ENCODE measurements around the gene CARD10.
"Not testable (repeated sequence)": the region's sequence is repeated elsewhere in the genome, so short reads cannot be mapped to it uniquely, and the experiment has no call there.

The CARD10 gene

DNA sequence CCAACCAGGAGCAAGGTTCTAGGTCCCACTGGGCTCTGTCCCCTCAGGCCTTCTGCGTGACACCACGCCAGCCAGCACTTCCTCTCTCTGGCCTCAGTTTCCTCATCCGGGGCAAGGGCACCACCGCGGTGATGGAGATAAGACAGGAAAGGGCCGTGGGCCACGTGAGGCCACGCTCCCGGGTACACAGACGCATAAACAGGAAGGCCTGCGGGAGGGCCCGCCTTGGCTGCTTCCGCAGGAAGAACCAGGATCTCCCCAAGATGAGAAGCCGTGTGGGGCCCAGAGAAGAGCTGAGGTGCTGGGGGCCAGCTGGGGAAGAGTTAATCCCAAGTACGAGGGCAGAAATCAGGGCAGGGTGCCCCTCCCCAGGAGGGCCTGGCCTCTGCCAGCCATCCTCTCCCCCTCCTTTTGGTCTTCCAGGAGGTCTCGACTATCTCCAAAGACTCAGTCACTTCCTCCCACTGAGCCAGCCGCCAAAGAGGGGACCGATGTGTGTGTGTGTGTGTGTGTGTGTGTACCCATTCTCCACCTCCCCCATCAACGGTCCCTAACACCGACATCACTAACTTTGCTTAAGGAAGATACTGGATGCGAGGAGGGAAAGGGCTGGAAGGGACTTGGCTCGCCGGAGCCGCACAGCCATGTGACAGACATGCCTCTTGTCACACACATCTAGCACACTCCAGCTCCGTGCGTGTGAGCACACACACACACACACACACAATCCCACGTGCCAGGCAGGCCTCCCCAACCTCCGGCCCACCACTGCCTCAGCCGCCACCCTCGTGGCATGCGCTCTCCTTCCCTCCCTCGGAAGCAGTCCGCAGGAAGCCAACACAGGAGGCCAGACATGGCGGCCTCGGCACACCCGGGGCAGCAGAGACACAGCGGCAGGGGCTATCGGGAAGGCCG, 34.5 kb downstream of the CARD10 start:
- peak; percentile 78 for DNase-seq

DNA sequence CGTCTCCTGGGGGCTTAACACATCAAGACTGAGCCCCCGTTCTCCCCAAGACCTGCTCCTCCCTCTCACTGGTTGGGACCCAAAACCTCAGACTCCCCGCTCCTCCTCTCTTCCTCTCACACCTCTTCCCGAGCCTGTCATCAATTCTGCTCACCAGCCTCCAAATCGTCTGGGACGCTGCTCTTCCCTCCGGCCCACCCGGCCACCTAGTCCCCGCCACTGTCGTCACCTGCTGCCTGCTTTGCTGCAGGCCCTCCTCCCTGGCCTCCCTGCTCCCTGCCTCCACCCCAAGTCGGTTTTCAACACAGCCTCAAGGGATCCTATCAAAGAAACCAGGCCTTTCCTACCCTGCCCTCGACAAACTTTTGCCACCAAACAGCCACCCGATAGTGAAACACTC, 36.2 kb downstream of the CARD10 start:
- no peak for DNase-seq

- no peak for DNase-seq
These were observed 37.0 kb downstream of the CARD10 start for GRCh38 chr22:37482244-37482643.

DNA sequence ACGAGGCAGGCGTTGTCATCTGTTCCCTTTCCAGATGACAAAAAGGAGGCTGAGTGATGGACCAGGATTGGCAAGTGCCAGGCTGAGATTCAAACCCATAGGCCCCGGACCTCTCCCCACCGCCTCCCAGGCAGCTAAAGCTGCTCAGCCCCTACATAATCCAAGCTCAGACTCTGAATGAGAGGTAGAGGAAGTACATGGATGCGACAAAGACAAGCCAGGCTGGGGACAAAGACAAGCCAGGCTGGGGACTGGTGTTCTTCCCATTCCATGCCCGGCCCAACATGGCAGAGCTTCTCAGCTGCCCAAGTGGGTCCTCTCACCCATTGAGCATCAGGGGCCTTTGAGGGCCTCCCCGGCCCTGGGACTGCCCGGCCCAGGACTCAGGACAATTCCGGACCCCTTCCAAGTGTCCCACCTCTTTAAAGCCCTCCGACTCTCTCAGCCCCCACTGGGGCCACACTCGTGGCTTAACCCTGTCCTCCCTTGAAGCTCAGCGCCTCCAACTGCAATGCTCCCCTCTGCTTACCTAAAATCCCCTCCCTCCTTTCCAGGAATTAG, 37.8 kb downstream of the CARD10 start:
- DNase-seq = no peak

DNA sequence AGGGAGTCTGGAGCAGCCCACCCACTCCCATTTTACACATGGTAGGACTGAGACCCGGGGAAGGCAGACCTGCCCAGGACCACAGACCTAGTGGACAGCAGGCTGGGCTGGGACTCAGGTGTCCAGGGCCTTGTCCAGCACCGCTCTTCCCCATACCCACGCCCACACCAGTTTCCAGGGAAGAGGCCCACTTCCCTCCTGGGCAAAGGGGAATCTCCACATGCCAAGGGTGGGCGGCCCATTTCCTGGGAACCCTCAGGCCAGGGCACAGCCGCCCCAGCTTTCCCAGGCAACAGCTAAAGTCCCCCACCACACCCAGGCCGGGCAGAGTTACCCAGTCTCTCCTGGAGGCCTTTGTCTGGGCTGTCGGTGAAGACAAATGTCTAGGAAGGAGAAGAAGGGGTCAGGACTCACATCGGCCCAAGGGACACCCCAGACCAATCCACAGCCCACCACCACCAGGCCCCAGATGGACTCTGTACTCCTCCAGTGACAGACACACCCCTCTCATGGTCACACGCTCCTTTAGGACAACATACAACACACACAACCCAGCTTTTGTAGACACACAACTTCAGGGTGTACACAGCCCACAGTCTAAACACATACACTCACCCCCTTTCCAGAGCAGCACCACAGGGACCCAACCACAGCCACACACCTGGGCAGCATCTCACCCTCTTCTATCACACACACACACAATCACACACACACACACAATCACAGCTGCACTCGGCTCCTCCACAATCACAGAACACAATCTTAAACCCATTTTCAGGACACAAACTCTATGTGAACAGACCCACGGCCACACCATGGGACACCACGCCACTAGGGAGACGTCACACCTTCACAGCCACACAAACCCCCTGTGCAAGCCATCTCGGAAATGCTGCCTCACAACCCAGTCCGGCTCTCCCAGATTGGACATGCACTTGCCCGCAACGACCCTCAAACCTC, 38.5 kb downstream of the CARD10 start:
- DNase-seq = no peak

DNA sequence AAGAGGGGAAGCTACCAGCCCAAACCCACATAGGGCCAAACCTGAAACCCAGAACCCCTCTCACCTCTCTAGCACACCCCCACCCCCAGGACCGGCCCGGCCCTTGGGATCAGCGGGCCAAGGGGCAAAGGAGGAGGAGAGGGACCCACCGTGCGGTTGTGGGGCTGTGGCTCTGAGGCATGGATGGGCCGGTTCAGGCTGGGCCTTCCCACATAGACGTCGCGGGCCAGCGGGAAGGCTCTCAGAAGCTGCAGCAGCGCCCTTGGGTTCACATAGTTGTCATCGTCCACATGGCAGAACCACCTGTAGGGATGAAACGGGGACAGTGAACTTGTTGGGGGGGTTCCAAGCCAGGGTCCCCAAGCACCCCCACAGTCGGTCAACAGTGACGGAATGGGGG, 40.0 kb downstream of the CARD10 start:
- no peak for DNase-seq

- DNase-seq = no peak
These were observed 42.6 kb downstream of the CARD10 start for GRCh38 chr22:37476389-37477329.

GRCh38 chr22:37474447-37475090, 44.6 kb downstream of the CARD10 start:
- no peak for DNase-seq

GRCh38 chr22:37473437-37473946, 45.7 kb downstream of the CARD10 start:
- DNase-seq = no peak

DNA sequence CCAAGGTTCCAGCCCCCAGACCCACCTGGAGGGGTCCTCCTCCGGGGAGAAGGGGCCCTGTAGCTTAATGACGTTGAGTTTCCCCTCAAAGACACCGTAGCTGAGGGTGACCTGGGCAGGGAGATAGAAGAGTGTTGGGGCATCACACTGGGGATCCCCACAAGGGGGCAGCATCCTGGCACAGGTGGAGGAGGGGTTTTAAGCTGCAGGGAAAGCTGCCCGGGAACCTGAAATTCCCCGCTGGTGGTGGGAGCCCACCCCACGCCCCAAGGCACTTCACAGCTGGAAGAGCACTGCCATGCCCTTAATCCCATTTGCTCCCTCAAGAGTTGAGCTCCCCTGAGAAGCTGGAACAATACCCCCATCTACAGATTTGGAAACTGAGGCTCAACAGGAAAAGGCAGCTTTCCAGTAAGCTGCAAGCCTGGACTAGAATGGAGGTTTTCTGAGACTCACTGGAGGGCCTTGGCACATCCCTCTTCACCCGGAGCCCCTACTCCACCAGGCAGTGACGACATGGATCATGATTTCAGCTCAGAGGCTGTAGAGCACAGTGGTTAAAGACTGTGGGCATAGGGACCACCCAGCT, 46.7 kb downstream of the CARD10 start:
- no peak for DNase-seq

DNA sequence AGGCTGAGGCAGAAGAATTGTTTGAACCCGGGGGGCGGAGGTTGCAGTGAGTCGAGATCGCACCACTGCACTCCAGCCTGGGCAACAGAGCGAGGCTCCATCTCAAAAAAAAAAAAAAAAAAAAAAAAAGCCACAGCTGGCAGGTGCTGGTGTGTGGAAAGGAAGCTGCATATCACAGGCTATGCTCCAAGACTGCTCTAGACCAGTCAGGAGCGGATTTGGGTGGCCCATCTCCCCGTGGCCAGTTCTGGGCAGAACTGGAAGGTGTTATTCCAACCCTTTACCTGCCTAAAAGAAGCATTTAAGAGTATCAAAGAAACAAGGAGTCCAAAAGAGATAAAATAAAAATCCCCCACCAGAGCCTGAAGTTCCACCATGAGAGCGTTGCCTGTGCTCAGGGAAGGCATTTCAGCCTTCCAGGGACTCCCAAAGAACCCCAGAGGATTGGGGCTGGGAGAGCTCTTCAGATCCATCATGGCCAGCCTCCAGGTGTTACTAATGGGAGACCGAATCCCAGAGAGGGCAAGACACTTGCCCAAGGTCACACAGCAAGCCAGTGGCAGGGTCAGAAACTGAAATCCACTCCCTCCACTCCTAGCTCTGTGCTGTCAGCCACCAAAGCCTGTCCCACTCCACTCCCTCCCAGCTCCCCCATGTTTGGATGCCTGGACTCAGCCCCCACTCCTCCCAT, 47.3 kb downstream of the CARD10 start:
- DNase-seq = no peak

- no peak for DNase-seq
These were observed 49.1 kb downstream of the CARD10 start for GRCh38 chr22:37470087-37470445.

DNA sequence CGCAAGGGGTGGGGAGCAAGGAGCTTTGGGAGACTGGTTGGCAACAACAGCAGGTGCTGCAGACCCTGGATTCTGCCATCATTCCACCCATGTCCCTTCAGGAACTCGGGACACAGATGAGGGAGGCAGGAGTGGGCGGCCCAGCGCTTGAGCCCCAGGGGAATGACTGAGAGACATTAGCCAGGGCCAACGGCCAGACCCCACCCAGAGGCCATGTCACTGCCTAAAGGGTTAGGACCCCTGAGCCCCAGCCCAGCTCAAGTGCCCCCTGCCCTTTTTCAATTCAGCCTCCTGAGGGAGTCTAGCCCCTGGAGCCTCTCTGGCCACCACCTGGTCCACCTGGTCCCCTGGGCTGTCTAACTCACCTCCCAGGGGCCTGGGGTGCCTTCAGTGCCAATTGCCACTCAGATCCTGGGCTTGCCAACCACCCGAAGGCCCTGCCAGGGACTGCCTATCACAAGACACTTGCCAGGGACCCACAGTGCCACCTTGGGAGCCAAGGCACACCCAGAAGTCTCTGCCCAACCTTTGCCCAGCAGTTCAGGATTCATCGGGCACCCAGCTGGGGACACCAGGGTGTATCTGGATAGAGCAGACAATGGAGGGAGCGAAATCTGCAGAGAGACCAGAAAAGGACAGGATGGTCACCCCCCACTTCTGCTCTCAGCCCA, 49.7 kb downstream of the CARD10 start:
- DNase-seq = no peak

- not testable (repeated sequence) for DNase-seq
These were observed 51.0 kb downstream of the CARD10 start for GRCh38 chr22:37468201-37468695.

DNA sequence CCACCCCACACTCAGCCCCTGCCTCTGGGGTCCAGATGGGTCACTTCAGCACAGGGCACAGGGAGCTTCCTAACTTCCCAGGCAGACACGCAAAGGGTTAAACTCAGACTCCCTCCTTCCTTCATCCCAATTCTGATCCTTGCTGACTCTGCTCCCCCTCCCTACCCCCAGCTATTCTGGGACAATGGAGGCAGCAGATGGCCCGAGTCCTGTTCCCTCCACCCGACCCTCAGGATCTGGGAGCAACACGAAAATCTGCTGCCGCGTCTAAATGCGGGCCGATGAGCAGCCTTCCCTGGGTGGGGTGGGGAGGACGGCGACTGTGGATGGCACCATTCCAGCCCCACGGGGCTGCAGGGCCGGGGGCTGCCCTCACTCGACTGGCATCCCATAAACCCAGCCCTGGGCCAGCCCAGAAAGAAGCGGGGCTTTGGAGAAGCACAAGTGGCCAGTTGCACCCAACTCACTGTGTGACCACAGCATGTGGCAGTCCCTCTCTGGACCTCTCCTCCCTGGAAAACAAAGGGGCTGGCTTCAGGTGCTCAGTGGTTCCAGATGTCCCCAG, 51.7 kb downstream of the CARD10 start:
- no peak for DNase-seq

GRCh38 chr22:37464181-37464580, 55.0 kb downstream of the CARD10 start:
- DNase-seq = no peak

GRCh38 chr22:37462983-37463382, 56.2 kb downstream of the CARD10 start:
- DNase-seq = no peak

DNA sequence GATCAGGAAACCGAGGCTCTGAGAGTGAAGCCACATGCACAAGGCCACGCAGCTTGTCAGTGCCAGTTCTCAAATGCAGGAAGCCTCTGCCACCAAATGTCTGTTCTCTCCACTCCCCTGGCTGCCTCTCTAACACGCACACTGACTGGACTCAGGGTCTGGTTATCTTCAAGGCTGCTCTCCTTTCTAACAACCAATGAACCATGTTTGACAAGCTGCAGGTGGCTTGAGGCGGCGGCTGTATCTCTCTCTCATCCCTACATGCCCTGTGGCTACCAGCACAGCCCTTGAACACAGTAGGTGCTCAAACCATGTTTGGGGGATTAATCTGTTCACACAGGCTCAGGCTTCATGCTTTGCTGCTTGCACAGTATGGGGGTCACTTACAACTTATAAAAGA, 56.8 kb downstream of the CARD10 start:
- no peak for DNase-seq

DNA sequence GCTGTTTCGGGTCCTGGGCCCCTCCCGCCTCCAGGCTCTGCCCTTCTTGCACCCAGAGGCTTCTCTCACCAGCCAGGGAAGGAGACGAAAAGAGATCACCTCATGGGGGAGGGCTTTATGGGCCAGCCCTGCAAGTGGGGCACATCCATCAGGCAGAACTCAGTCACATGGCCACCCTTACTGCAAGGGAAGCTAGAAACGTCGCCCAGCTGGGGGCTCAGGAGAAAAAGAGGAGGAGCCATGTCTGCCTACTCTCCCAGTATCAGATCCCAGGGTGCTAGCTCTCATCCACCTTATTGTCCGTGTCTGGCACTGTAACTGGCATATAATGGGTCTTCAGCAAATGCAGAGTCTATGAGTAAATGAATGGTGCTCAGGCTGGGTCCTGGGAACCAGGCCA, 57.3 kb downstream of the CARD10 start:
- no peak for DNase-seq
